K562 (cell line): Measurements from ENCODE around the gene PXK. TPM values are rescaled to one million over a fixed set of nuclear protein-coding genes. Genes with fewer than 3 reads are reported as not detected.

Experiments used
- ATAC-seq: fragments of 200-7000 bp; cut with Tn5 transposase; 3 replicates; pipeline ENCODE4 v1.9.1; 2020; ENCODE audit warnings: moderate library complexity
- BruUV-seq: library from RNA; stranded (reverse); fragments of 400-500 nt; replicated peaks from 2 replicates; lab custom pipeline; 2021; lab: Mats Ljungman, UMichigan
- CTCF ChIA-PET: fragments of 300-600 bp; formaldehyde crosslinking; extraction: SDS; loops from one replicate; lab custom pipeline; 2021; ENCODE audit warnings: low intra/inter-chr PET ratio; lab: Yijun Ruan, JAX
- POLR2A ChIA-PET: fragments of 300-600, 350-650 bp; sonication (Branson Sonifier 250); formaldehyde crosslinking; extraction: SDS; loops from one replicate; lab custom pipeline; 2021; ENCODE audit warnings: antibody characterized with exemption, inconsistent platforms; lab: Yijun Ruan, JAX
- DNase-seq, 4 experiments: peaks; one replicate each; pipeline versions ENCODE4 v3.0.0 to v3.0.0-alpha.2; 2011 to 2018; ENCODE audit warnings: low spot score in 3 of 4, mixed read lengths in 3 of 4; ENCODE audit errors: extremely low read depth in 1 of 4
- FAIRE-seq: peaks from 2 replicates; lab custom pipeline; 2011; peaks lifted over from hg19 to GRCh38; lab: Jason Lieb, UNC
- H2AFZ ChIP-seq: 2 replicates; pipeline ENCODE4 v1.6.0; 2011; ENCODE audit warnings: low read depth, low read length, control low read depth, inconsistent platforms
- H3K27ac ChIP-seq: fragments of 200-600 bp; 3 replicates; pipeline ENCODE4 v1.8.0; 2011; ENCODE audit warnings: low read depth, mild to moderate bottlenecking, control low read depth, inconsistent platforms, low read length, moderate library complexity, mixed read lengths; ENCODE audit errors: extremely low read depth
- H3K27me3 ChIP-seq, 2 experiments: fragments of 300-600 bp in 1 of 2; 2 replicates in 1 of 2; 3 replicates in 1 of 2; pipeline versions ENCODE4 v1.6.0 to v1.8.0; 2011; ENCODE audit warnings: inconsistent platforms in 2 of 2, low read length in 2 of 2, mild to moderate bottlenecking in 1 of 2, mixed read lengths in 1 of 2, moderate library complexity in 1 of 2; ENCODE audit not compliant: control insufficient read depth in 2 of 2, insufficient read depth in 2 of 2
- H3K36me3 ChIP-seq: fragments of 300-600 bp; 3 replicates; pipeline ENCODE4 v1.8.0; 2011; ENCODE audit warnings: mild to moderate bottlenecking, low read length, inconsistent platforms; ENCODE audit not compliant: control insufficient read depth, insufficient read depth
- H3K4me1 ChIP-seq, 2 experiments: fragments of 200-600 bp in 1 of 2; replicated peaks in 1 of 2; 2 replicates in 1 of 2; 3 replicates in 1 of 2; pipeline versions ENCODE4 v1.5.1 to v1.8.0; 2011; ENCODE audit warnings: inconsistent platforms in 2 of 2, low read length in 2 of 2, mild to moderate bottlenecking in 1 of 2, mixed read lengths in 1 of 2, moderate library complexity in 1 of 2; ENCODE audit not compliant: control insufficient read depth in 2 of 2, insufficient read depth in 2 of 2
- H3K4me2 ChIP-seq: 2 replicates; pipeline ENCODE4 v1.6.1; 2011; ENCODE audit warnings: low read length, control low read depth, inconsistent platforms, mixed read lengths; ENCODE audit not compliant: insufficient read depth
- H3K4me3 ChIP-seq: fragments of 200-600 bp; sonication (generic), shearing (Covaris generic); 2 replicates; pipeline ENCODE4 v1.5.1; 2016; ENCODE audit warnings: control low read depth, inconsistent platforms
- H3K79me2 ChIP-seq: fragments of 200-600 bp; 3 replicates; pipeline ENCODE4 v1.8.0; 2011; ENCODE audit warnings: low read length, inconsistent platforms; ENCODE audit not compliant: control insufficient read depth, insufficient read depth
- H3K9ac ChIP-seq, 2 experiments: 2 replicates each; pipeline versions ENCODE4 v1.6.0 to v1.6.1; 2011; ENCODE audit warnings: low read depth in 2 of 2, low read length in 2 of 2, control low read depth in 1 of 2, inconsistent platforms in 1 of 2, mild to moderate bottlenecking in 1 of 2, mixed read lengths in 1 of 2; ENCODE audit not compliant: insufficient read depth in 1 of 2
- H3K9me1 ChIP-seq: one replicate; pipeline ENCODE4 v1.6.0; 2011; ENCODE audit warnings: inconsistent platforms, mild to moderate bottlenecking, low read length, moderate library complexity; ENCODE audit not compliant: control insufficient read depth, insufficient read depth
- H3K9me3 ChIP-seq: replicated peaks from 2 replicates; pipeline ENCODE4 v1.5.1; 2011; ENCODE audit warnings: low read depth, low read length, inconsistent platforms; ENCODE audit not compliant: control insufficient read depth, insufficient read depth
- H4K20me1 ChIP-seq: replicated peaks from 2 replicates; pipeline ENCODE4 v1.6.1; 2011; ENCODE audit warnings: low read length, inconsistent platforms, mixed read lengths; ENCODE audit not compliant: control insufficient read depth, insufficient read depth
- ATF3 ChIP-seq, 2 experiments: fragments of 450-650 bp in 1 of 2; sonication (generic) in 1 of 2; formaldehyde crosslinking in 1 of 2; IDR thresholded peaks in 1 of 2; conservative IDR thresholded peaks in 1 of 2; 2 replicates each; pipeline versions ENCODE4 v1.6.1 to v1.8.1; 2016 to 2023; ENCODE audit warnings: mild to moderate bottlenecking in 2 of 2, moderate library complexity in 2 of 2, inconsistent platforms in 1 of 2, missing genetic modification reagents in 1 of 2
- CBFA2T2 ChIP-seq: fragments of 450-650 bp; conservative IDR thresholded peaks from 2 replicates; pipeline ENCODE4 v1.6.1; 2017; ENCODE audit warnings: mild to moderate bottlenecking
- E2F4 ChIP-seq: sonication (generic); formaldehyde crosslinking; IDR thresholded peaks from 2 replicates; pipeline ENCODE4 v1.8.0; 2022; ENCODE audit warnings: mild to moderate bottlenecking, low read depth, missing genetic modification reagents
- ELK3 ChIP-seq: fragments of 450-650 bp; formaldehyde crosslinking; IDR thresholded peaks from 2 replicates; pipeline ENCODE4 v1.4.0; 2020; ENCODE audit warnings: mild to moderate bottlenecking
- HINFP ChIP-seq: fragments of 450-650 bp; conservative IDR thresholded peaks from 2 replicates; pipeline ENCODE4 v1.6.1; 2016; ENCODE audit warnings: missing genetic modification characterization, low read depth, mild to moderate bottlenecking, control low read depth, missing compliant biosample characterization
- KLF1 ChIP-seq: fragments of 450-650 bp; IDR thresholded peaks from 2 replicates; pipeline ENCODE4 v1.6.1; 2016; ENCODE audit warnings: missing genetic modification characterization, missing compliant biosample characterization
- NCOA6 ChIP-seq: fragments of 450-650 bp; IDR thresholded peaks from 2 replicates; pipeline ENCODE4 v1.6.1; 2017; ENCODE audit warnings: mild to moderate bottlenecking
- UBTF ChIP-seq, 2 experiments: IDR thresholded peaks; 2 replicates each; pipeline ENCODE4 v1.6.1; 2012; ENCODE audit warnings: improper control_type of control experiment in 2 of 2, low read depth in 2 of 2, low read length in 2 of 2, borderline replicate concordance in 1 of 2
- ZNF184 ChIP-seq: sonication (generic); formaldehyde crosslinking; IDR thresholded peaks from 2 replicates; pipeline ENCODE4 v1.5.0; 2020; ENCODE audit warnings: missing genetic modification reagents
- ZNF217 ChIP-seq: sonication (generic); formaldehyde crosslinking; IDR thresholded peaks from 2 replicates; pipeline ENCODE4 v1.8.0; 2022; ENCODE audit warnings: mild to moderate bottlenecking, missing genetic modification reagents
- WGBS: fragments of 100-300 bp; shearing (Covaris generic); methylation state at CpG from one replicate; pipeline ENCODE4 v1.1.6; 2016; ENCODE audit warnings: low coverage, mixed read lengths; ENCODE audit not compliant: insufficient coverage; ENCODE audit errors: missing lambda C conversion rate; 5-methylcytosine and 5-hydroxymethylcytosine counted together
- in situ Hi-C: fragments of 300-500 bp; cut with MboI; formaldehyde crosslinking; loops from 4 replicates; pipeline ENCODE4 v1.15.0; 2018; ENCODE audit warnings: inconsistent platforms, mixed read lengths
- intact Hi-C: fragments of 100-400 bp; cut with micrococcal nuclease; formaldehyde crosslinking; loops from 2 replicates; pipeline ENCODE4 v1.14.2; 2022
- polyA plus RNA-seq, 8 experiments: library from polyadenylated mRNA; depleted of rRNA in 4 of 8; stranded (reverse) in 5 of 8; unstranded in 3 of 8; fragments of >200 nt; fragmentation: Nextera tagmentation in 2 of 8; fragmentation: Illumina TruSeq in 1 of 8; extraction: Ambion mirVana in 2 of 8; extraction: Trizol in 1 of 8; gene quantifications; 2 replicates each; pipeline versions ENCODE4 v1.2.1 to v1.2.3, GENCODE V29; 2011 to 2014; ENCODE audit warnings: inconsistent platforms in 1 of 8, missing spikeins in 1 of 8
- total RNA-seq, 7 experiments: library from RNA; depleted of rRNA in 6 of 7; stranded (reverse); fragments of >200 nt in 6 of 7; fragmentation: Illumina TruSeq in 2 of 7; extraction: Trizol in 2 of 7; gene quantifications; 2 replicates each; pipeline versions ENCODE4 v1.2.1 to v1.2.3, GENCODE V29; 2011 to 2021; ENCODE audit warnings: low replicate concordance in 1 of 7

The PXK gene
- total and polyA plus RNA-seq, 9 of the 15 experiments (the other 6 are each of a cell fraction or from before 2014, with no cell fraction given) = 3.3 to 19.9 (median 11.3) TPM

GRCh38 chr3:58296269-58296668 lies 36.4 kb upstream of the PXK start (continued):
- TF ChIP-seq E2F4 (CRISPR knock-in tag) (no peak), ELK3 (CRISPR knock-in tag) (no peak), UBTF (IDR thresholded peaks at IDR 0.05; ENCODE audit: borderline replicate concordance in 1 of 2, low read depth in 2 of 2, low read length in 2 of 2) (no peak), KLF1 (tag) (no peak), ZNF217 (CRISPR knock-in tag) (no peak)

GRCh38 chr3:58296843-58297242 lies 35.8 kb upstream of the PXK start:
- intact Hi-C loops (loop anchor here (1.0 to 5.0 kb wide), 2 partner anchors 60 to 120 kb away; partner anchors contain the start of gene ABHD6), in situ Hi-C loops (no loop called here)
- peaks cover 5% of the 10 kb centered on the region; the same call in 1 of the 2 replicates for H3K9me3 ChIP-seq
- no TSS peak for BruUV-seq
- no peak overlapping the region for H3K9ac ChIP-seq
- H2AFZ ChIP-seq = no peak overlapping the region
- peaks cover 0 to 21% of the 10 kb centered on the region in 2 experiments; a peak in 2 of 5 replicates for H3K27me3 ChIP-seq
- H3K4me2 ChIP-seq = no peak overlapping the region
- ChIA-PET POLR2A (no interaction called here), CTCF (no interaction called here)
- no peaks in the 10 kb centered on the region for H3K79me2 ChIP-seq
- H4K20me1 ChIP-seq = no peaks in the 10 kb centered on the region
- no peak overlapping the region for H3K27ac ChIP-seq
- H3K36me3 ChIP-seq = no peaks in the 10 kb centered on the region
- no peaks in the 10 kb centered on the region for H3K9me1 ChIP-seq
- no peak overlapping the region for H3K4me3 ChIP-seq
- FAIRE-seq (no peak), DNase-seq (no peak), ATAC-seq (no peak)
- no peaks in the 10 kb centered on the region for H3K4me1 ChIP-seq
- 9% methylated on average over 6 of the region's 6 CpGs for WGBS
- TF ChIP-seq CBFA2T2 = no peak
- TF ChIP-seq ZNF184 (CRISPR knock-in tag) = no peak
- no peak for TF ChIP-seq HINFP
- no peak for TF ChIP-seq ATF3 (IDR thresholded peaks at IDR 0.05)
- no peak for TF ChIP-seq ATF3 (CRISPR knock-in tag; conservative IDR thresholded peaks at IDR 0.05)
- TF ChIP-seq NCOA6 = no peak
